Neural progenitor cell (in vitro differentiated cells): Measurements from ENCODE around the gene CHMP2A. TPM values are rescaled to one million over a fixed set of nuclear protein-coding genes. Genes with fewer than 3 reads are reported as not detected.
A peak's percentile ranks its signal among the peaks of the same experiment; 100 is the strongest.

Experiments
- DNase-seq: peaks from one replicate; pipeline ENCODE4 v3.0.0-alpha.2; 2016; ENCODE audit warnings: low spot score
- H2AFZ ChIP-seq: fragments of 200-600 bp; sonication (generic); replicated peaks from 2 replicates; pipeline ENCODE4 v1.6.1; 2016; ENCODE audit warnings: antibody characterized with exemption
- H3F3A ChIP-seq: fragments of 200-600 bp; sonication (generic); 2 replicates; pipeline ENCODE4 v1.6.1; 2016; ENCODE audit warnings: antibody characterized with exemption, low read depth
- H3K27ac ChIP-seq: fragments of 200-600 bp; sonication (generic); 2 replicates; pipeline ENCODE4 v1.5.1; 2016; ENCODE audit warnings: mild to moderate bottlenecking
- H3K27me3 ChIP-seq: fragments of 200-600 bp; sonication (generic); 2 replicates; pipeline ENCODE4 v1.6.1; 2016; ENCODE audit warnings: mild to moderate bottlenecking, moderate library complexity
- H3K36me3 ChIP-seq: fragments of 200-600 bp; sonication (generic); 2 replicates; pipeline ENCODE4 v1.5.1; 2016
- H3K4me1 ChIP-seq: fragments of 200-600 bp; sonication (generic); 2 replicates; pipeline ENCODE4 v1.6.1; 2016; ENCODE audit warnings: mixed run types
- H3K4me2 ChIP-seq: fragments of 200-600 bp; sonication (generic); 2 replicates; pipeline ENCODE4 v1.6.1; 2016
- H3K4me3 ChIP-seq: fragments of 200-600 bp; sonication (generic); 2 replicates; pipeline ENCODE4 v1.5.1; 2016
- H3K79me2 ChIP-seq: fragments of 200-600 bp; sonication (generic); 2 replicates; pipeline ENCODE4 v1.6.1; 2016; ENCODE audit warnings: low read depth
- H3K9ac ChIP-seq: fragments of 200-600 bp; sonication (generic); 2 replicates; pipeline ENCODE4 v1.6.1; 2016
- H3K9me3 ChIP-seq: fragments of 200-600 bp; sonication (generic); 2 replicates; pipeline ENCODE4 v1.5.1; 2016; ENCODE audit warnings: low read depth
- H4K20me1 ChIP-seq: fragments of 200-600 bp; sonication (generic); 2 replicates; pipeline ENCODE4 v1.6.1; 2016; ENCODE audit warnings: low read depth
- H3K27ac Mint-ChIP-seq: 3 replicates; pipeline ENCODE4 v1.8.0; 2021; ENCODE audit warnings: mixed read lengths
- H3K27me3 Mint-ChIP-seq: 2 replicates; pipeline ENCODE4 v1.8.0; 2022; ENCODE audit warnings: low read depth, mild to moderate bottlenecking, inconsistent platforms, moderate library complexity, mixed read lengths; ENCODE audit not compliant: insufficient read depth
- H3K36me3 Mint-ChIP-seq: 3 replicates; pipeline ENCODE4 v1.8.0; 2021; ENCODE audit warnings: mixed read lengths
- H3K4me1 Mint-ChIP-seq: 3 replicates; pipeline ENCODE4 v1.8.0; 2021; ENCODE audit warnings: mixed read lengths
- H3K4me3 Mint-ChIP-seq: 3 replicates; pipeline ENCODE4 v1.8.0; 2021; ENCODE audit warnings: mild to moderate bottlenecking, moderate library complexity, mixed read lengths
- H3K9me3 Mint-ChIP-seq: 3 replicates; pipeline ENCODE4 v1.8.0; 2020; ENCODE audit warnings: mixed read lengths
- CTCF ChIP-seq: fragments of 200-600 bp; sonication (generic); IDR thresholded peaks from 2 replicates; pipeline ENCODE4 v1.5.1; 2017; ENCODE audit warnings: antibody characterized with exemption, mild to moderate bottlenecking
- EZH2 ChIP-seq: fragments of 200-600 bp; sonication (generic); IDR thresholded peaks from 2 replicates; pipeline ENCODE4 v1.6.1; 2017; ENCODE audit warnings: antibody characterized with exemption, mild to moderate bottlenecking, moderate library complexity
- EZH2phosphoT487 ChIP-seq: fragments of 200-600 bp; sonication (generic); IDR thresholded peaks from 2 replicates; pipeline ENCODE4 v1.6.1; 2017; ENCODE audit warnings: antibody characterized with exemption
- total RNA-seq: library from RNA; depleted of rRNA; stranded (reverse); fragments of >200 nt; gene quantifications from 2 replicates; pipeline ENCODE4 v1.2.3, GENCODE V29; 2015; ENCODE audit warnings: low replicate concordance

Gene CHMP2A
- total RNA-seq, 1 donor from 2014 or later = 148 TPM

DNA sequence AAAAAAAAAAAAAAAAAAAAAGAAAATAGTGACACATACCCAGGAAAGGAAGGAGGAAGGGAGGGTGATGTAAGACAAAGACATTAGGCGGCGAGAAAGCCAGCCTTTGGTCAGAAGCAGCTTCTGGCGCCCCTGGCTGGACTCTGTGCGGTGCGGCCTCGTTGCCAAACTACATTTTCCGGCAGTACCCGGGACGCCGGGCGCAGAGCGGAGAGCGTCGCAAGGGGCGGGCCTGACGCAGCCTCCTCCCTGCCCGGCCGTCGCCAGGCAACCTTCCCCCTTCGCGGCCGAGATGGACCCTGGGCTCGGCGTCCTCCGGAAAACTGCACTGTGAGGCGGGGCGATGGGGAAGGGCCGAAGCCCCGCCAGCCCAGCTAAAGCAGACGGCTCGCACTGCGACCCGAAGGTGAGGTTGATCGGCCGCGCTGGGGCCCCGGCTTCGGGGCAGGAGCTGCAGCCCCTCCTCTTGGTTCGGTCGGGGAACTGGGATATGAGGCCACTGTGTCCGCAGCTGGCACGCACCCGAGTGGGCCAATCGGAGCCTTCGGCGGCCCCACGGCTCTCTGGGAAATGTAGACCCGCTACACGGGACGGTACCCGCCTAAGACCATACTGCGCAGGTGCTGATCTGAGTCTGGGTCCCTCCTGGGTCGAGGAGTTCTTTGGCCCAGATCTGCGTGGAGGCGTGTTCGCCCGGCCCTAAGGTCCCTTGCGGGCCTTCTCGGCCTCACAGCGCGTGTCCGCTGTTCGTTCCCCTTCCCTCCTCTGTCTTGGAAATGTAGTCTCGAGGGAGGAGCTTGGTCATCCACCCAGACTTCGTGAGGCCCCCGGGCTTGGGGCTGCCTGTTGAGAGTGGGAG, 20.5 kb upstream of the CHMP2A start:
- Mint-ChIP-seq H3K36me3 (peaks cover 12% of the 10 kb centered on the region), H3K4me3 (peak overlapping the region; percentile 94), H3K9me3 (no peaks in the 10 kb centered on the region), H3K4me1 (peaks cover 34% of the 10 kb centered on the region), H3K27ac (peak overlapping the region; percentile 33), H3K27me3 (peaks cover 7% of the 10 kb centered on the region)
- Histone ChIP-seq H3K9ac (peak overlapping the region; percentile 48), H3K27ac (peak overlapping the region; percentile 84), H3K9me3 (no peaks in the 10 kb centered on the region), H4K20me1 (peaks cover 5% of the 10 kb centered on the region), H2AFZ (peak overlapping the region; percentile 71), H3K36me3 (no peaks in the 10 kb centered on the region), H3K4me3 (peak overlapping the region; percentile 66), H3F3A (peaks cover 32% of the 10 kb centered on the region), H3K27me3 (no peaks in the 10 kb centered on the region), H3K4me1 (peaks cover 14% of the 10 kb centered on the region), H3K4me2 (peak overlapping the region; percentile 90), H3K79me2 (peaks cover 37% of the 10 kb centered on the region)
- TF ChIP-seq EZH2 = no peak
- no peak for TF ChIP-seq CTCF
- TF ChIP-seq EZH2phosphoT487 = no peak
- DNase-seq = peak; percentile 98

- TF ChIP-seq EZH2phosphoT487 = no peak
- TF ChIP-seq CTCF = no peak
- TF ChIP-seq EZH2 = no peak
- Histone ChIP-seq H3K4me3 (peak overlapping the region; percentile 66), H3K27me3 (no peaks in the 10 kb centered on the region), H3K4me1 (peaks cover 14% of the 10 kb centered on the region), H3K4me2 (peak overlapping the region; percentile 83), H3K9ac (no peak overlapping the region), H4K20me1 (no peaks in the 10 kb centered on the region), H3K9me3 (no peaks in the 10 kb centered on the region), H2AFZ (no peak overlapping the region), H3K27ac (no peak overlapping the region), H3F3A (peaks cover 29% of the 10 kb centered on the region), H3K79me2 (peaks cover 29% of the 10 kb centered on the region), H3K36me3 (no peaks in the 10 kb centered on the region)
- Mint-ChIP-seq H3K27me3 (peaks cover 7% of the 10 kb centered on the region), H3K4me3 (peak overlapping the region; percentile 98), H3K4me1 (peaks cover 31% of the 10 kb centered on the region), H3K27ac (peak overlapping the region; percentile 100), H3K36me3 (peaks cover 10% of the 10 kb centered on the region), H3K9me3 (no peaks in the 10 kb centered on the region)
- no peak for DNase-seq
Measured at GRCh38 chr19:58573658-58574164, 18.8 kb upstream of the CHMP2A start.

- Mint-ChIP-seq H3K4me1 (peaks cover 26% of the 10 kb centered on the region), H3K36me3 (peaks cover 9% of the 10 kb centered on the region), H3K27me3 (peaks cover 9% of the 10 kb centered on the region), H3K9me3 (no peaks in the 10 kb centered on the region), H3K27ac (peak within 1 kb of the TSS; percentile 100), H3K4me3 (peak within 1 kb of the TSS; percentile 98)
- Histone ChIP-seq H2AFZ (peak within 1 kb of the TSS; percentile 61), H3K4me2 (peak within 1 kb of the TSS; percentile 83), H3K36me3 (no peaks in the 10 kb centered on the region), H3K4me3 (peak within 1 kb of the TSS; percentile 66), H3K79me2 (peaks cover 24% of the 10 kb centered on the region), H4K20me1 (no peaks in the 10 kb centered on the region), H3F3A (peaks cover 35% of the 10 kb centered on the region), H3K9ac (peak within 1 kb of the TSS; percentile 45), H3K9me3 (no peaks in the 10 kb centered on the region), H3K4me1 (peaks cover 14% of the 10 kb centered on the region), H3K27ac (peak within 1 kb of the TSS; percentile 94), H3K27me3 (no peaks in the 10 kb centered on the region)
- peak; percentile 40 for TF ChIP-seq CTCF
- no peak for TF ChIP-seq EZH2phosphoT487
- TF ChIP-seq EZH2 = no peak
- peak; percentile 100 for DNase-seq
Measured at GRCh38 chr19:58572818-58573657, 18.1 kb upstream of the CHMP2A start, which contains the start of gene MZF1. TSS of gene MZF1 (minus strand) at chr19:58573335. CDS start at chr19:58571389, 1,946 bp downstream.
